ENCODE results near the gene CTCFL. TPM values are rescaled to one million over a fixed set of nuclear protein-coding genes. Genes with fewer than 3 reads are reported as not detected.

Gene CTCFL
- total RNA-seq, 2 donors from 2014 or later: 10.8 TPM; not detected in 1

GRCh38 chr20:57448764-57449354, 76.1 kb downstream of the CTCFL start:
- H3K4me1 ChIP-seq (replicated peaks): peaks cover 9% of the 10 kb centered on the region
- 91% methylated on average over 9 of the region's 9 CpGs for WGBS
- intact Hi-C loops (cut with DNase I): no loop called here
- DNase-seq (ENCODE audit: low spot score): no peak
- no peak overlapping the region for H3K27ac ChIP-seq
- TF ChIP-seq CTCF (IDR thresholded peaks at IDR 0.05): no peak
- TF ChIP-seq POLR2AphosphoS5 (IDR thresholded peaks at IDR 0.05): no peak
- no peak for TF ChIP-seq POLR2A (IDR thresholded peaks at IDR 0.05)
- H3K4me3 ChIP-seq: no peak overlapping the region
- no peaks in the 10 kb centered on the region for H3K36me3 ChIP-seq
- no peaks in the 10 kb centered on the region for H3K27me3 ChIP-seq (replicated peaks; ENCODE audit: insufficient read depth)
- no peaks in the 10 kb centered on the region for H3K9me3 ChIP-seq

Other genes starting within 250 kb of the CTCFL start
- 1 to 10 TPM in 1 of 2 donors, not detected in 1; 2.6 TPM for gene SPO11, start 195.3 kb downstream of the CTCFL start, total RNA-seq
- 10 to 100 TPM; 21.7 to 49.9 TPM for gene RAE1, start 173.9 kb downstream of the CTCFL start, total RNA-seq
- gene RBM38, start 133.7 kb downstream of the CTCFL start, total RNA-seq: 100 to 1,000 TPM in 1 of 2 donors, 10 to 100 TPM in 1; 29.9 to 104 TPM
- gene PCK1, start 36.0 kb upstream of the CTCFL start, total RNA-seq: under 1 TPM in 1 of 2 donors, not detected in 1; 0.68 TPM
- 1 to 10 TPM in 1 of 2 donors, under 1 TPM in 1; 0.14 to 8.9 TPM for gene ZBP1, start 95.3 kb upstream of the CTCFL start, total RNA-seq
- 100 to 1,000 TPM in 1 of 2 donors, 10 to 100 TPM in 1; 96.5 to 245 TPM for gene PMEPA1, start 184.9 kb upstream of the CTCFL start, total RNA-seq